Measurements from ENCODE around the gene TFF1.

The TFF1 gene

DNA sequence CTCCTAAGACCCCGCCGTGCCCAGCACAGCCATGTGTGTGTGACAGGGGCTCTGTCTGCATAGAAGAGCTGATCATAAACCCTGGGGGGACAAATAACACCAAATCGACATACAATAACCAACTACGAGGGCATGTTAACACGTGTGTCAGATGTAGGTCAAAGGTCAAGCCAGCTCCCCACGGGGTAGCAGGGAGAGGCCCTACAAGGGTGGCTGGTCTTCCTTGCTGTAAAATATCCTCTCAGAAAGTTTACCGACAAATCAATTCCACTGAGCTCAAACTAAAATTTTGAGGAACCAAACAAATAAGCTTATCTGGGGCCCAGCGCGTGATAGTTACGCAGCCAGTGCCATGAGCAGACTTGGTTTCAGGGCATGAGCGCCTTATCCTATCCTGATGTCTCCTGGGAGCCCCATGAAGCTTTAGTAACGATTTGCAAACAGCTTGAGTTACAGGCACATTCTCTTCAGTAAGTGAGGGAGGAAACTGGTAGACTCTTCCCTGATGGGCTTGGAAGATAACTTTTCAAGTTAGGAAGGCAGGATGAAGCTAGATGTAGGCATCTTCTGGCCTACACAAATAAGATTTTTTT is 32.2 kb upstream of the TFF1 start:
- DNase-seq (ENCODE audit: low read depth in 2 of 2): no peak

- DNase-seq (ENCODE audit: low read depth in 2 of 2): no peak
Measured at GRCh38 chr21:42397746-42398394, 31.5 kb upstream of the TFF1 start.

GRCh38 chr21:42396799-42397745 is 30.7 kb upstream of the TFF1 start:
- DNase-seq (ENCODE audit: low read depth in 2 of 2): no peak

DNA sequence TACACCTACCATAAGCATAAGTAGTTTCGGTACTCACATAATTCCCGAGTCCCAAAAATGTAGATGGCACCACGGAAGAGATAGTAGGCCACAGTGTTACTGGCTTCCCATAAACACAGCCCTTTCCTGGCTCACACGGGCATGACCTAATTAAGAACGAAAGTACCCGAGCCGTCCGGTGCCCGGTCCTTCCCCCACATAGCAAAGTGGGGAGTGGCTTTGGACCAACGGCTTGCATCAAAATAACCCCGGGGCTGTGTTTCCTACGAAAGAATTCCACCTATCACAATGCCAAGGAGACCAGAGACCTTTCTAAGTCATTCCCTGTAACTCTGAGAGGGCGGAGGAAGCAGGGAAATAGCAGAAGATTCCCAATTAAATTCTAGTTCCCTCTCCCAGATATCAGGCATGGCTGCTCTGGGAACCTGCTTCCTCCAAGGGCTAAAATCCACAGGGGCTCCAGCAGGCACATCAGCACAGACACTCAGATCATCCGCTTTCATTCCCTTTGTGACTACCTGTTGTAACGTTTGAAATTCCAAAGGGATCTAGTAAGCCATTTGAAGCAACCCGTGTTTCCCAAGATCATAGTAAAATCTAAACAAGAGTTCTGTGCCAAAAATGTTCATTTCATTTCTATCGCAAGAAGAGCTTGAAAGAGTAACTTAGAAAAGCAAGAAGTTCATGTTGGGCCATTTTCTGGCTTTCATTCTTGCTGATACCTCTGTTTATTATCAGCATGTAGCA is 29.7 kb upstream of the TFF1 start, which contains the start of gene TMPRSS3:
Gene TMPRSS3, minus strand, starts transcription at position 148 of the 747 bp plus-strand sequence. CDS start 635 bp downstream, outside the sequence.
- no peak for DNase-seq (ENCODE audit: low read depth in 2 of 2)

DNA sequence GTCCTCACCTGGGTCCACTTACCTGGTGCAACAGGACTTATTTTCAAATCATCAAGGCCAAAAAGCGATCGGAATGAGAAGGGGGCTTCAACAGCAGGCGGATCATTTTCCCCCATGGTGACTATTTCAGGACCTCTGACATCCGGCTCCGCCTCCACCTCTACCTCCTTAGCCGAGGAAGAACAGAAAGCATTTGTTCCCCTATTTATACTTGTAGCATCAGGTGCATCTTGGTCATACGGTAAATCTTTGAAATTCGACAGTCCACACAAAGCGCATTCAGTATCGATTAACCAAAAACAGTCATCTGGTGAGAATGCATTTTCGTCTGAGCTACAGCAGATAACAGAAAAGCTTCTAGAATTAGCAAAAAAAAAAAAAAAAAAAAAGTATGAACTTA is 29.0 kb upstream of the TFF1 start:
- DNase-seq (ENCODE audit: low read depth in 2 of 2): no peak

DNA sequence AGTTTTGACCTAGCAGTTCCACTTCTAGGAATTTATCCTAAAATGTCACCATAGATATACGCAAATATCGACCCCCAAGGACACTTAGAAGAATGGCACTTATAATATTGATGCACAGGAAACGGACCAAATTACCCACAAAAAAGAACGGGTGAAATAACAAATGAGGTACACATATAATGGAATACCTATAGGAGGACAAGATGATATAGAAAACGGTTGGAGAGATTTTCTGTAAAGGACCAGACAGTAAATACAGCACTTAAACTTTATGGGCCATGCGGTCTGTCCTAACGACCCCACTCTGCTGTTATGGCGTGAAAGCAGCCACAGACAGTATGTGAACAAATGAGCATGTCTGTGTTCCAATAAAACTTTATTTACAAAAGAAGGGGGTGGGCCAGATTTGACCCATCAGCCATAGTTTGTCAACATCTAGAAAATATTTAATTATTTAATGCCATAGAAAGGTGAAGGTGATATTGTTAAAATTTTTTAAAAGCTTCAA is 27.2 kb upstream of the TFF1 start:
- DNase-seq (ENCODE audit: low read depth in 2 of 2): no peak

DNA sequence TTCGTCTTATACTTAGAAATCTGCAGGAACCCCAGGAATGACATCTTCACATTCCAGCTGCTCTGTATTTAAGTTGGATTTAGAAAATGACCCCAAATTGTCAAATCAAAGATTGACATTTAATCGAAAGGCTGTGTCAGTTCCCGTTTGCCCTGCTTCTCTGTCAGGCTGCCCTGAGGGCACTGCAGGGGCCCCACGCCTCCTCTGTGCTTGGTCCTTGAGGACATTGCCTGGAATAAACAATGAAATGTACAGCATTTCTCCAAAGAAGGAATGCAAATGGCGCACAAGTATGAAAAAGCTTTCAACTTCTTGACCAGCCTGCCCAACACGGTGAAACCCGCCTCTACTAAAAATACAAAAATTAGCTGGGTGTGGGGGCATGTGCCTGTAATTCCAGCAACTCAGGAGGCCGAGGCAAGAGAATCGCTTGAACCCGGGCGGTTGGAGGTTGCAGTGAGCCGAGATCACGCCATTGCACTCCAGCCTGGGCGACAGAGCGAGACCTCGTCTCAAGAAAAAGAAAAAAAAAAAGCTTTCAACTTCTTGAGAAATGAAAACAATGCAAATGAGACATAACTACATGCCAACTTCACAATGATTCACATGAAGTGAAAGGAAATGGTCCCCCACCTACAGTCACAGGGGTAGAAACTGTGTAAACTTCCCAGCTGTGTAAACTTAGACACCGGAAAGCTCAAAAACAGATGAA is 26.6 kb upstream of the TFF1 start:
- DNase-seq (ENCODE audit: low read depth in 2 of 2): no peak

DNA sequence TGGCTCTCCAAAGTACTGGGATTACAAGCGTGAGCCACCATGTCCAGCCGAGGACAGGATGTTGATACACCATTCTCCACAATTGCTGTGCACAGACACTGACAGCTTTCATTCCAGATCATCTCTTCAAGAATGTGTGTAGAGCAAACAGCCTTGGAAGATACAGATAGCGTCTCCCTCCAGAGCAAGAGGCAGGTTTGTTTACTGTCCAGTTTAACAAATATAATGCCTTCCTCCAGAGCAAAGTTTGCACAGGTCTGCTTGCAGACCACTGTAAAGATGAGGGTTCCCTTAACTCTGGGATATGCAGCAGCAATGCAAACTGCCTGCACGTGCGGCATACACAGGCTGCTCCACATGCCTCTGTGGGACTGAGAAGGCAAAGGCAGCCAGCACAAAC is 25.0 kb upstream of the TFF1 start:
- no peak for DNase-seq (ENCODE audit: low read depth in 2 of 2)

DNA sequence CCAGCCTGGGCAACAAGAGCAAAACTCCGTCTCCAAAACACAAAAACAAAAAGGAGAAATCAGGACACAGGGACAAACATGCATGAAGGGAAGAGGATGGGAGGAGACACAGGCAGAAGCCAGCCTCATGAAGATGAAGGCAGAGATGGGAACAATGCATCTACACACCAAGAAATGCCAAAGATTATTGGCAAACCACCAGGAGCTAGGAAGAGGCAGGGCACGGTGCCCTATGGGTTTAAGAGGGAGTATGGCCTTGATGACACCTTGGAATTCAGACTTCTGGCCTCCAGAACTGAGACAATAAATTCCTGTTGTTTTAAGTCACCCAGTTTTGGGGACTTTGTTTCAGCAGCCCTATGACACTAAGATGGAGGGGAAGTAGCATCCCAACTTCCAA is 24.4 kb upstream of the TFF1 start:
- DNase-seq (ENCODE audit: low read depth in 2 of 2): no peak

- no peak for DNase-seq (ENCODE audit: low read depth in 2 of 2)
Measured at GRCh38 chr21:42390193-42390592, 23.9 kb upstream of the TFF1 start.

DNA sequence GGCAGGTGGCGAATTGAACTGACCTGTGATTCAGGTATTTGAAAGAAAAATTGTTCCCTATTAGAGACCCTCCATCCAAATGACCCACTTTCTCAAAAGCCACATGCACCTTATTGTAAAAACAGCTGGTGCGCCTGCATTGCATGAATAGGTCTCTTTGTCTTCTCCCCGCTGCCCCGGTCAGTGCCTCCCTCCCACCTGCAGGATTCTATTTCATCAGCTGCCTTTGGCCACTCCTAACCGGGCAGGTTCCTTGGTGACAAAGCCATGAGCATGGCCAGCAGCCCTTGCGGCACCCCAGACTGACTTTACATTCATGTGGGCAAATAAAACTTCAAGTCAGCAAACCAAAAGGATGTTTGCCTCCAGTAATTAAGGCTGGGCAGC is 23.1 kb upstream of the TFF1 start:
- DNase-seq (ENCODE audit: low read depth in 2 of 2): no peak

DNA sequence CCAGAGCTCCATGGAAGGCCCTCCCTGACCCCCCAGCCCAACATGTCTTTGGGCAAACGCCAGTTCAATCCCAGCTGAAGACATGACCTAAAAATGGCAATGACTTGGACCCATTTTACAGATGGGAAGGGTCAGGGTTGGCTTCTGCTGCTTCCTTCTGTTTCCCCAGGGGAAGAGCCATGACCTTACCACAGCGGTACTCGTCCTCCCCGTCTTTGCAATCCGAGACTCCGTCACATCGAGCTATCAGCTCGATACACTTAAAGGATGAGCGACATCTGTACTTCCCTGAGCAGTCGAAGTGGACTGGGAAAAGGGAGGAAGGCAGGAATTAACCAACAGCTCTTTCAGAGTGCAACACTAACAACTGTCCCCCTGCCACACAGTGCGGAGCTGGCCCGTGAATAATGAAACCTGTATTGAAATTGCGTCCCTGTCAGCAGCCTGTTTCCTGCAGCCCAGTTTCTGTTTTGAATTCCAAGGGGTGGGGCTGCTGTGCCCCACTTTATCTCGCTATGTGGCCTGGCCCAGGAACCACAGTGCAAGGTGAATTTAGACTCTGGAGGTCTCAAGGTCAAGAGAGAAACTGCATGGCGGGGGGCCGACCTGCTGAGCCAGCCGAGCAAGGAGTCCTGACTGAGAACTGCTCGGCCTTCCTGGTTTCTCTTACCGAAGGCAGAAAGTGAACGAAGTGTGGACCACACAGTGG is 22.6 kb upstream of the TFF1 start:
- no peak for DNase-seq (ENCODE audit: low read depth in 2 of 2)

- no peak for DNase-seq (ENCODE audit: low read depth in 2 of 2)
Measured at GRCh38 chr21:42387843-42388340, 21.6 kb upstream of the TFF1 start.

GRCh38 chr21:42387164-42387563 is 20.8 kb upstream of the TFF1 start:
- no peak for DNase-seq (ENCODE audit: low read depth in 2 of 2)

DNA sequence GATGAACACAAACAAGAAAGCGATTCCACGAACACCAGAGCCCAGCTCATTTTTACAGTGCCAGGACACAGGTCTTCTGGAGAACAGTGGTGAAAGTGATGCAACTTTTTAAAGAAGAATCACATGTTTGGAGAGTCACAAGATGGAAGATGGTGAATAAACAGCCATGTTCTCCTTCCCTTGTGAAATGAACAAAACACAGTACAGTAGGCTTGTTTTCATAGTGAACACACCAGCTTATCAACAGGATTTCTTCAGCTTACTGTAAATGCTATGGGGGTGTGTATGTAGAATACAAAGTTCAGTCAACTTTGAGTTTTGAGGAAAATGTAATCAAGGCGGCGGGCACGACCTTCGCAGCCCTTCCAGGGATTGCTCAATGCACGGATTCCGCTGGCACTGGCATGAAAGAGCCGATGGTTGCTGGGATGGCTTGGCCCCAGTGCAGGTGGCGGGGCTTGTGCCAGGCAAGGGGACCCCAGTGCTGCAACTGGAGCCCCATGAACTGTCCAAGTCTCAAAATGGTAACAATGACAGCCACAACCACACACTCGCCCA is 19.8 kb upstream of the TFF1 start:
- DNase-seq (ENCODE audit: low read depth in 2 of 2): no peak

- no peak for DNase-seq (ENCODE audit: low read depth in 2 of 2)
Measured at GRCh38 chr21:42385619-42386018, 19.3 kb upstream of the TFF1 start.

- DNase-seq (ENCODE audit: low read depth in 2 of 2): no peak
Measured at GRCh38 chr21:42384989-42385388, 18.7 kb upstream of the TFF1 start.

- DNase-seq (ENCODE audit: low read depth in 2 of 2): no peak
Measured at GRCh38 chr21:42384156-42384945, 18.0 kb upstream of the TFF1 start.

DNA sequence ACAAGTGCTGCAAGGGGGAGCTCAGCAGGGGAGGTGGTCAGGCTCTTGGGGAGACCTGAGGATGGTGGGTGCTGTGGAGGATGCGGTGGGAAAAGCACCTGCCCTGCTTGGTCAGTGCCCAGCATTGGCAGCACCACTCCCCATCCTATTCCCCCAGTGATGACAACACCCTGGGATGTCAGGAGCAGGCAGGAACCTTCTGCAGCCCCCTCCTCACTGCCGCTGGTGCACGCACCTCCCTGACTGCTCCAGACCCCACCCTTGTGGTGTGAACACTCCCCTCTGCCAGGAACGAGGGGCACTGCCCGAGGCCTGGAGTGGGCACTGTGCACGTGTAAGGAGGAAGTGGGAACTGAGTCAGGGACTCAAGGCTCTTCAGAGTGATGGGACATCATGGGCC is 17.0 kb upstream of the TFF1 start:
- no peak for DNase-seq (ENCODE audit: low read depth in 2 of 2)
